ENCODE results near the gene VPS45. TPM values are rescaled to one million over a fixed set of nuclear protein-coding genes. Genes with fewer than 3 reads are reported as not detected.

Gene VPS45
- total and polyA plus RNA-seq, 2 of the 4 experiments (the other 2 are of a cell fraction) = 32.4 to 33.3 TPM

DNA sequence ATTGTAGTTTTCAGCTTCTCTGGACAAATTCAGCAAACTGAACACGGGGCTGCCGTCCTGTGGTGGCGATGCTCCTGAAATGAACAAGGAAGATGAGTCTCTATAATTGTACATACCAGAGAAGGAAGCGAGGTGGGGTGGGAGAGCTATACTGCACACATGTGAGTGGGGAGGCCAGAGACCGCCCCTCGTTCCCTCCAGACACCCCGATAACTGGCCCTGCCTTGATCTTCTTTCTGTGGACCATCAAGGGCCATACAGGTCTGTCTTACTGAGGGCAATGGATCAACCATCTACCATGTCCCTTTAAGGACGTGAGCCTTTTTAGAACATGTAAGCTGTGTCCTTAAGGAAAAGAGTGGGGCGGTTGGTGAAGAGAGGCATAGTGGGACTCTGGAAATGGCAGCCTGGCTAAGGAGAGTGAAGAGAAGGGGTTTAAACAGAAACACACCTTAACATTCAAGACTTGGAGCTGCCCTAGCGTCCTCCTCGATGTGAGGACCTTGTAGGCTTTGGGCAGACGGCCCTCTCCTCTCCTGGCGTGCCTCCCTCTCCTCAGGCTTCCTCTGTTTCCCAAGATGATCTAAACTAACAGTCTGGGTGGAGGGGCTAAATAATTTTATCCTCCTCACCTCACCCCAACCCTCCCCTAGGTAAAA, 88.0 kb downstream of the VPS45 start:
- Histone ChIP-seq H3K9ac (ENCODE audit: low read depth, low read length) (0 out of 2 replicates have a peak overlapping the region, but pooled peaks have one; percentile 5), H3K4me1 (ENCODE audit: control insufficient read depth, insufficient read depth, low read length) (peaks cover 52% of the 10 kb centered on the region), H3K14ac (replicated peaks; ENCODE audit: low read depth, low read length) (0 out of 2 replicates have a peak overlapping the region, but pooled peaks have one; percentile 10), H2BK20ac (ENCODE audit: low read depth, low read length) (no peak overlapping the region), H2BK120ac (ENCODE audit: low read depth, low read length) (peak overlapping the region; percentile 21; the same call in 1 of the 2 replicates), H4K5ac (ENCODE audit: low read depth, low read length) (no peak overlapping the region), H4K8ac (ENCODE audit: low read depth in 2 of 2, low read length in 2 of 2) (peak overlapping the region in 1 of 2 experiments; percentile 24; a peak in 2 of 4 replicates), H3K79me1 (ENCODE audit: low read depth in 1 of 2, low read length in 2 of 2) (peaks cover 37 to 85% of the 10 kb centered on the region in 2 experiments), H2AK5ac (ENCODE audit: low read depth, low read length) (peak overlapping the region; percentile 10; the same call in 1 of the 2 replicates), H4K91ac (ENCODE audit: insufficient read depth, low read depth, low read length) (no peak overlapping the region), H3K23ac (ENCODE audit: low read depth, low read length) (peak overlapping the region; percentile 54), H3K9me3 (ENCODE audit: control insufficient read depth, insufficient read depth, low read length) (no peaks in the 10 kb centered on the region), H2AK9ac (replicated peaks; ENCODE audit: low read depth, low read length, poor library complexity) (peak overlapping the region; percentile 23), H3K18ac (ENCODE audit: low read depth, low read length) (no peak overlapping the region), H2BK5ac (ENCODE audit: low read depth, low read length, poor library complexity, severe bottlenecking) (peak overlapping the region; percentile 12), H3K27ac (ENCODE audit: insufficient read depth, low read length) (peak overlapping the region; percentile 25), H3K36me3 (ENCODE audit: control insufficient read depth, insufficient read depth, low read length) (peaks cover 75% of the 10 kb centered on the region), H4K20me1 (ENCODE audit: insufficient read depth, low read length) (peaks cover 48% of the 10 kb centered on the region), H3K4me2 (ENCODE audit: low read depth, low read length) (no peak overlapping the region), H3K4ac (ENCODE audit: low read depth, low read length) (peak overlapping the region; percentile 27; the same call in 1 of the 2 replicates), H2BK15ac (ENCODE audit: low read depth, low read length) (no peak overlapping the region), H2AFZ (replicated peaks; ENCODE audit: low read length, poor library complexity) (no peak overlapping the region), H3K56ac (ENCODE audit: extremely low read depth, insufficient read depth, low read length) (no peak overlapping the region), H3K4me3 (ENCODE audit: insufficient read depth, low read depth, low read length) (no peak overlapping the region), H3K9me1 (ENCODE audit: insufficient read depth, low read length) (peaks cover 38% of the 10 kb centered on the region), H3K27me3 (ENCODE audit: control insufficient read depth, insufficient read depth, low read length) (no peaks in the 10 kb centered on the region)
- BruUV-seq (replicated peaks) = no TSS peak
- TF ChIP-seq MXI1 (IDR thresholded peaks at IDR 0.05; ENCODE audit: borderline replicate concordance, low read depth, low read length) (no peak), SMC3 (IDR thresholded peaks at IDR 0.05; ENCODE audit: low read depth, low read length) (no peak), MAFK (IDR thresholded peaks at IDR 0.05; ENCODE audit: low read depth, low read length) (no peak), POLR2A (IDR thresholded peaks at IDR 0.05; ENCODE audit: low read depth, low read length) (0 out of 2 replicates have a peak, but pooled peaks have one; percentile 24), BHLHE40 (IDR thresholded peaks at IDR 0.05; ENCODE audit: low read depth, low read length) (no peak)
- TF ChIP-seq, protein P1, sequence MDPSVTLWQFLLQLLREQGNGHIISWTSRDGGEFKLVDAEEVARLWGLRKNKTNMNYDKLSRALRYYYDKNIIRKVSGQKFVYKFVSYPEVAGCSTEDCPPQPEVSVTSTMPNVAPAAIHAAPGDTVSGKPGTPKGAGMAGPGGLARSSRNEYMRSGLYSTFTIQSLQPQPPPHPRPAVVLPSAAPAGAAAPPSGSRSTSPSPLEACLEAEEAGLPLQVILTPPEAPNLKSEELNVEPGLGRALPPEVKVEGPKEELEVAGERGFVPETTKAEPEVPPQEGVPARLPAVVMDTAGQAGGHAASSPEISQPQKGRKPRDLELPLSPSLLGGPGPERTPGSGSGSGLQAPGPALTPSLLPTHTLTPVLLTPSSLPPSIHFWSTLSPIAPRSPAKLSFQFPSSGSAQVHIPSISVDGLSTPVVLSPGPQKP (IDR thresholded peaks at IDR 0.05; ENCODE audit: borderline replicate concordance, low read depth, low read length) = no peak
- ChIA-PET CTCF (no interaction called here), POLR2A (ENCODE audit: unreplicated experiment) (no interaction called here)
- WGBS, 2 experiments (ENCODE audit: extremely low coverage in 2 of 2, insufficient read length in 1 of 2) = no CpG with 5 or more reads among the region's 13 CpGs
- in situ Hi-C loops (cut with MboI; ENCODE audit: low sequenced_read_pairs) (no loop called here), dilution Hi-C loops (cut with HindIII; ENCODE audit: low sequenced_read_pairs, unreplicated experiment) (no loop called here), intact Hi-C loops (cut with micrococcal nuclease) (no loop called here)
- DNase-seq (no peak), ATAC-seq (ENCODE audit: low read depth) (no peak)
